ENCODE data around the gene CACNA1D. TPM values are rescaled to one million over a fixed set of nuclear protein-coding genes. Genes with fewer than 3 reads are reported as not detected.

The CACNA1D gene
- total RNA-seq, 1 experiment from 2014 or later: 3.3 TPM

- in situ Hi-C loops (cut with HindIII; ENCODE audit: low sequenced_read_pairs): no loop called here
- DNase-seq (ENCODE audit: low spot score): no peak
Observed at GRCh38 chr3:53719796-53720195, 225.4 kb downstream of the CACNA1D start.

- no peak for DNase-seq (ENCODE audit: low spot score)
- in situ Hi-C loops (cut with HindIII; ENCODE audit: low sequenced_read_pairs): no loop called here
Observed at GRCh38 chr3:53721187-53722119, 227.0 kb downstream of the CACNA1D start.

GRCh38 chr3:53724566-53724965, 230.2 kb downstream of the CACNA1D start:
- in situ Hi-C loops (cut with HindIII; ENCODE audit: low sequenced_read_pairs): no loop called here
- no peak for DNase-seq (ENCODE audit: low spot score)

GRCh38 chr3:53725387-53725995, 231.1 kb downstream of the CACNA1D start:
- DNase-seq (ENCODE audit: low spot score): no peak
- in situ Hi-C loops (cut with HindIII; ENCODE audit: low sequenced_read_pairs): no loop called here

- in situ Hi-C loops (cut with HindIII; ENCODE audit: low sequenced_read_pairs): no loop called here
- DNase-seq (ENCODE audit: low spot score): no peak
Observed at GRCh38 chr3:53726643-53727042, 232.2 kb downstream of the CACNA1D start.

- in situ Hi-C loops (cut with HindIII; ENCODE audit: low sequenced_read_pairs): no loop called here
- DNase-seq (ENCODE audit: low spot score): no peak
Observed at GRCh38 chr3:53728606-53729005, 234.2 kb downstream of the CACNA1D start.

- in situ Hi-C loops (cut with HindIII; ENCODE audit: low sequenced_read_pairs): no loop called here
Observed at GRCh38 chr3:53729159-53729558, 234.7 kb downstream of the CACNA1D start.

GRCh38 chr3:53729618-53730017, 235.2 kb downstream of the CACNA1D start:
- DNase-seq (ENCODE audit: low spot score): no peak
- in situ Hi-C loops (cut with HindIII; ENCODE audit: low sequenced_read_pairs): no loop called here

More at GRCh38 chr3:53729159-53729558, 234.7 kb downstream of the CACNA1D start:
- no peak for DNase-seq (ENCODE audit: low spot score)

- in situ Hi-C loops (cut with HindIII; ENCODE audit: low sequenced_read_pairs): no loop called here
- peak; percentile 70 for DNase-seq (ENCODE audit: low spot score)
Observed at GRCh38 chr3:53730576-53730975, 236.2 kb downstream of the CACNA1D start.

- in situ Hi-C loops (cut with HindIII; ENCODE audit: low sequenced_read_pairs): no loop called here
- DNase-seq (ENCODE audit: low spot score): no peak
Observed at GRCh38 chr3:53731934-53732624, 237.7 kb downstream of the CACNA1D start.

GRCh38 chr3:53733446-53733845, 239.0 kb downstream of the CACNA1D start:
- DNase-seq (ENCODE audit: low spot score): no peak
- in situ Hi-C loops (cut with HindIII; ENCODE audit: low sequenced_read_pairs): no loop called here

- in situ Hi-C loops (cut with HindIII; ENCODE audit: low sequenced_read_pairs): no loop called here
- DNase-seq (ENCODE audit: low spot score): no peak
Observed at GRCh38 chr3:53739966-53740365, 245.6 kb downstream of the CACNA1D start.

- DNase-seq (ENCODE audit: low spot score): no peak
Observed at GRCh38 chr3:53740956-53741355, 246.5 kb downstream of the CACNA1D start.

GRCh38 chr3:53744351-53744750, 249.9 kb downstream of the CACNA1D start:
- DNase-seq (ENCODE audit: low spot score): peak; percentile 46
- in situ Hi-C loops (cut with HindIII; ENCODE audit: low sequenced_read_pairs): no loop called here

More at GRCh38 chr3:53740956-53741355, 246.5 kb downstream of the CACNA1D start:
- in situ Hi-C loops (cut with HindIII; ENCODE audit: low sequenced_read_pairs): no loop called here

GRCh38 chr3:53747559-53747958, 253.1 kb downstream of the CACNA1D start:
- DNase-seq (ENCODE audit: low spot score): no peak
- in situ Hi-C loops (cut with HindIII; ENCODE audit: low sequenced_read_pairs): no loop called here

- DNase-seq (ENCODE audit: low spot score): no peak
- in situ Hi-C loops (cut with HindIII; ENCODE audit: low sequenced_read_pairs): no loop called here
Observed at GRCh38 chr3:53748512-53749271, 254.3 kb downstream of the CACNA1D start.

- no peak for DNase-seq (ENCODE audit: low spot score)
- in situ Hi-C loops (cut with HindIII; ENCODE audit: low sequenced_read_pairs): no loop called here
Observed at GRCh38 chr3:53749448-53749847, 255.0 kb downstream of the CACNA1D start.

- no peak for DNase-seq (ENCODE audit: low spot score)
- in situ Hi-C loops (cut with HindIII; ENCODE audit: low sequenced_read_pairs): no loop called here
Observed at GRCh38 chr3:53750253-53751210, 256.1 kb downstream of the CACNA1D start.
